GM21737 (cell line): Measurements from ENCODE around the gene ACP7.
"Not testable (repeated sequence)": the region's sequence is repeated elsewhere in the genome, so short reads cannot be mapped to it uniquely, and the experiment has no call there.

Experiments used
- ATAC-seq: cut with Tn5 transposase; IDR thresholded peaks from one replicate; pipeline ENCODE4 v1.9.1; 2021; ENCODE audit warnings: mild to moderate bottlenecking, moderate library complexity; ENCODE audit not compliant: unreplicated experiment

The ACP7 gene

GRCh38 chr19:39074942-39075341 lies 9.2 kb upstream of the ACP7 start:
- ATAC-seq: no peak

DNA sequence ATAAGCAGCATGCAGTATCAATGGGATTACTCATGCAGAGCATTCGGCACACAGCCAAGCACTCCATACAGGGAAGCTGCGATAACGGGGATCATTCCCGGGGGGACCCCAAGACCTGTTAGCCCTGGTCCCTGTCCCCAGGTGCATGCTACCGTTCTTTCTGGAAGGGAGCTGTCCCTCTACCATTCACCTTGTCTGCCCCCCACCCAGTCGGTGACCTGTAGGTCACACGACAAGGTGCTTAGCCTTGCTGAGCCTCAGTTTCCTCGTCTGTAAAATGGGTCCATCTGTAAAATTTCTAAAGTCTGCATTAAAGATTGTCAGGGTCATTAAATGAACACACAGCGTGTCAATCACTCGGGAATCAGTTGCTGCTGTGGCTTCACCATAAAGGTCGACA lies 6.8 kb upstream of the ACP7 start:
- ATAC-seq: no peak

DNA sequence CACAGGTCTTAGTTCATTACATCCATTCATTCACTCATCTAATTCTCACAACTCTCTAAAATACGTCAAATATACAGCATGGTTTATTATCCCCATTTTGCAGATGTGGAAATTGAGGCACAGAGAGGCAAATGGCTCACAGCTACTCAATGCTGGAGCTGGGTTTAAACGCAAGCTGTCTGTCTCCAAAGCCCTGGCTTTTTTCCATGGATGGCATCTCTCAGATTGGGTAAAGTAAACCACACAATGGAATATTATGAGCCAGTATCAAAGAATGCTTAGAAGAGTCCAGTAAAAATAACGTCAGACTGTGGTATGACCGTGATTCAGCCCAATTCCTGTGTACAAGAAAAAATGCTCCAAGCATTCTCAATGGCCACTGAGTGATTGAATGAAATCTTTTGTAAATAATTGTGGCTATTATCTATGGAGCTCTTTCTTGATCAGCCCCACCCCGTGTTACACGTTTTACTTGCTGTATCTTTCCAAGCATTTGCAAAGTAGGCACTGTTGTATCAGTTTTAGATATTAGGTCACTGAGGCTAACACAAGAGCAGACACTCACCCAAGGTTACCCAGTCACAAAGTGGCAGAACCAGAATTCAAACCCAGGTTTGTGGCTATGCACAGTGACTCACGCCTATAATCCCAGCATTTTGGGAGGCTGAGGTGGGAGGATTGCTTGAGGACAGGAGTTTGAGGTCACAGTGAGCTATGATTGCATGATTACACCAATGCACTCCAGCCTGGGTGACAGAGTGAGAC lies 5.5 kb upstream of the ACP7 start:
- no peak for ATAC-seq

DNA sequence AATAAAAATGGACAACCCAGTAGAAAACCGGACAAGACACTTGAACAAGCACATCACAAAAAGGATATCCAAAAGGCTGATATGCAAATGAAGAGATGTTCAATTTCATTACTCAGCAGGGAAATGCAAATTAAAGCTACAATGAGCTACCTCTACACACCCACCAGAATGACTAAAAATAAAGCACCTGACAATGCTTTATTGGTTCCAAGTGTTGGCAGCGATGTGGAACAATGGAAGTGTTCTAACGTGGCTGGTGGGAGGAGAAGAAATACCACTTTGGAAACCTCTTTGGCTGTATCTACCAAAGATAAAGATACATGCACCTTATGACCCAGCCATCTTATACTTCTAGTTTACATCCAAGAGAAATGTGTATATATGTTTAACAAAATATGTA lies 3.7 kb upstream of the ACP7 start:
- no peak for ATAC-seq

DNA sequence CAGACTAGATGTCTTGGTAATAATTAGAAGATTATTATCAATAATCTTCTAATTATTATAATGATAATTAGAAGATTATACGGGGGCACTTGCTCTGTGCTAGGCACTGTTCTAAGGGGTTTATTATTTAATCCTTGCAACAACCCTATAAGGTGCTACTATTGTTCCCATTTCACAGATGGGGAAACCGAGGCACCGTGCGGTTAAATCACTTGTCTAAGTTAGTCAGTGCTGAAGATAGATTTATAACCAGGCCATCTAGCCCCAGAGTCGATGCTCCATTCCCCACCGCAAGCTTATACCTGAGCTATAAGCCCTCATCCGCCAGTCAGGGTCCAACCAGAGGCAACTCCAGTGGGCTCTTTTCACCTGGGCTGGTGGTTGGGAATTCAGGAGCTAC lies 2.0 kb upstream of the ACP7 start:
- no peak for ATAC-seq

DNA sequence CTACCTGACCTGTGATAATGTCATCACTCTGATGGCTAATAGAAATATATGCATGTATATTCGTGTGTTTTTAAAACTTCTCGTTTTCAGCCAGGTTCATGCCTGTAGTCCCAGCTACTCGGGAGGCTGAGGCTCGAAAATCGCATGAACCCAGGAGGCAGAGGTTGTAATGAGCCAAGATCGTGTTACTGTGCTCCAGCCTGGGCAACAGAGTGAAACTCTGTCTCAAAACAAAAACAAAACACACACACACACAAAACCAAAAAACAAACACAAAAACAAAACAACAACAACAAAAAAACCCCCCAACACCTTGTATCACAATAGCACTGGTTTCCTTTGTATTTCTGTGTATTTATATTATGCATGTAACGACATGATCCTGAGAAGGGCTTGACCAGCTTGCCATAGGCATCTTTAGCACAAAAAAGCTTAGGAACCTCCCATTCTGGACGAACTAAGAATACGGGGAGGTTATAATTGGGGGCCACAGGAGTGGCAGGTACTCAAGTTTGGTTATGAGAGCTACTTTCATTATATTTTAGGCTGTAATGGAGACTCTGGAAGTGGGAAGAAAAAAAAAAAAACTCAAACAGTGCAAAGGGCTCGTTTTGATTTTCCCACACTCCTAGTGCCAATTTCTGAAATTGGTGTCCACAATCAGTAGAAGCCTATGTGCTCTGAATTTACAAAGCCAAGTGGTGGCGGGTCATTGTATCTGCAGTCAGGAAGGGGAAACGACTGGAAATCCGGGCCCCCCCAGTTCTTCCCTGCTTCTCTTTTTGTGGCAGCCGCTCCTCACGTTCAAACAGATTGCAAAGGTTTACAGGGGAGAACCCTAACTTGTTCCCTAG lies 1.2 kb upstream of the ACP7 start:
- ATAC-seq: no peak

DNA sequence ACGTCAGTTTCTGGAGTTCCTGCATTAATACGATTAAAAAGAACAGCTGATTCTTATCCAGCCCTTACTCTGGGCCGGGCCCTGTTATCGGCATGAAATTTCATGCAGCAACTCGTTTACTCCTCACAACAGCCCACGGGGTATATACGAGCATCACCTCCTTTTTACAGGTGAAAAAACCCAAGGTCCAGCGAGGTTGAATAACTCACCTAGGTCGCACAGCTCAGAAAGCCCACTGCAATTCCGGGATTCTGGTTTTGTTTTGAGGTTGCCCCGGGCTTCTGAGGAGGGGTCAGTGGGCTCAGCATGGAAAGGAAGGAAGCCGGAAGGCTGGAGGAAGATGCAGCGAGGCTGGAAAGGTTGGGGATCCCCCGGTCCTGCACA lies 577 bp upstream of the ACP7 start:
- no peak for ATAC-seq

DNA sequence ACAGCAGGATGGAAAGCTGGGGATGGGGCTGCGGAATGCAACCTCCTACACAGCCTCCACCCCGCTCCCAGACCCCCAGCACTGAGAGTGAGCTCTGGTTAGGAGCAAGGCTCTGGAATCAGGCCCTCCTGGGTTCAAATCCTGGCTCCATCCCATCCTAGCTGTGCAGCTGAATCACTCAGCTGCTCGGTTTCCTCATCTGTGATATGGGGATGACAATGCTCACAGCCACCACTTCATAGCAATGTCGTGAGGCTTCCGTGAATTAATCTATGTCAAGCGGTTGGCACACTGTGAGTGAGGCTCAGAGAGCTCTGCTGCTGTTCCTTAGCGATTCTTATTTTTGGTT lies 538 bp downstream of the ACP7 start:
- no peak for ATAC-seq

- ATAC-seq: no peak
Observed at GRCh38 chr19:39085392-39085791, 1.2 kb downstream of the ACP7 start.

DNA sequence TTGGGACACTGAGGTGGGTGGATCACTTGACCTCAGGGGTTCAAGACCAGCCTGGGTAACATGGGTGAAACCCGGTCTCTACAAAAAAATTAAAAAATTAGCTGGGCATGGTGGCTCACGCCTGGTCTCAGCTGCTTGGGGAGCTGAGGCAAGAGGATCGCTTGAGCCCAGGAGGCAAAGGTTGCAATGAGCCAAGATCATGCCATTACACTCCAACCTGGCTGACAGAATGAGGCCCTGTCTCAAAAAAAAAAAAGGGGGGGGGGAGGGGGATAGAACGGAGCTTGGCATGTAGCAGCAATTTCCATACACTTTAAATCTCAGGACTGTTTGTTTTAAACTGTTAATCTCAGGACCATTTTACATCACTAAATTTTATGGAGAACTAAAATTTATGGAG lies 2.2 kb downstream of the ACP7 start:
- ATAC-seq: no peak

DNA sequence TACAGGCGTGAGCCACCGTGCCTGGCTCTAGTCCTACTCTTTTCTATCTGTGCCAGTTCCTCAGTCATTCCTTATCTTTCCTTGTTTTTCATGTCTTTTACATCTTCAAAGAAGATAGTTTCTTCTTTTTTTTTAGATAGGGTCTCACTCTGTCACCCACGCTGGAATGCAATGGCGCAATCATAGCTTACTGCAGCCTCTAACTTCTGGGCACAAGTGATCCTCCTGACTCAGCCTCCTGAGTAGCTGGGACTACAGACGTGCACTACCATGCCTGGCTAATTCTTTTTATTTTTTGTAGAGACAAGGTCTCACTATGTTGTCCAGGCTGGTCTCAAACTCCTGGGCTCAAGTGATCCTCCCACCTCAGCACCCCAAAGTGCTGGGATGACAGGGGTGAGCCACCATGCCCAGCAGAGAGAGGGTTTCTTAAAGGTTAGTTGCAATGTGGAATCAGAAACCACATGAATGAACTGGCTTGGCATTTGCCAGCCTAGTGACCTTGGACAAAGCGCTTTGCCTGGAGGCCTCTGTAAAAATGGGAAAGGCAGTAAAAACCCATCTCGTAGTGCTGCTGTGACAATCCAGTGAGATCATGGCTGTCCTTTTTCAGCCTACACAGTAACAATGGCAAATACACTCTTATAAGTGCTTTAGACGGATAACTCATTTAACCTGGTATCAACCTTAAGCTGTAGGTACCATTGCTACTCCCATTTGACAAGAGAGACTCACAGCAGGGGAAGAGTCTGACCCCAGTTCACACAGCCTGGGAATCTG lies 3.9 kb downstream of the ACP7 start:
- no peak for ATAC-seq

DNA sequence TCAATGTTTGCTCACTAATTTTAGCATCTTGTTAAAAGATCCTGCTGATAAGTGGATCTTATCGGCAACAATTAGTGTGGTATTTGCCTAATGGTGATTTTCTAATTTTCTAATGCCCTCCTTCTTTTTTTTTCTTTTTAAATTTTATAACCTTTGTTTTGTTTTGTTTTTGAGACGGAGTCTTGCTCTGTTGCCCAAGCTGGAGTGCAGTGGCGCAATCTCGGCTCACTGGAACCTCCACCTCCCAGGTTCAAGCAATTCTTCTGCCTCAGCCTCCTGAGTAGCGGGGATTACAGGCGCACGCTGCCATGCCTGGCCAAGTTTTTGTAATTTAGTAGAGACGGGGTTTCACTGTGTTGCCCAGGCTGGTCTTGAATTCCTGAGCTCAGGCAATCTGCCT lies 5.8 kb downstream of the ACP7 start:
- not testable (repeated sequence) for ATAC-seq

DNA sequence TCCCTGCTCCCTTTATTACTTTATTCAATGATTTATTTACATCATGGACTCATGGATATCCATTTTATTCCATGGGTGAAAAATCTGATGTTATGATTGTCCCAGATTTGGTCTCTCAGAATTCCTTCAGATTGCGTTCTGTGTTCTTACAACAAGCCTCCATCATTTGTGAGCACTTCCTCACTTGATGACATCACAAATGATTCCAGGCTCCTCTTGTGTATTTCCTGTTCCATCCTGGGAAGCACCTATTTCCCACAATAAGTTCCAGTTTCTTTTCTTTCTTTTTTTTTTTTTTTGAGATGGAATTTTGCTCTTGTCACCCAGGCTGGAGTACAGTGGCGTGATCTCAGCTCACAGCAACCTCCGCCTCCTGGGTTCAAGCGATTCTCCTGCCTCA lies 6.7 kb downstream of the ACP7 start:
- ATAC-seq: no peak

GRCh38 chr19:39095799-39096540 lies 11.8 kb downstream of the ACP7 start:
- ATAC-seq: not testable (repeated sequence)

GRCh38 chr19:39097299-39097698 lies 13.1 kb downstream of the ACP7 start:
- ATAC-seq: no peak

- ATAC-seq: no peak
Observed at GRCh38 chr19:39097721-39098120, 13.6 kb downstream of the ACP7 start.

DNA sequence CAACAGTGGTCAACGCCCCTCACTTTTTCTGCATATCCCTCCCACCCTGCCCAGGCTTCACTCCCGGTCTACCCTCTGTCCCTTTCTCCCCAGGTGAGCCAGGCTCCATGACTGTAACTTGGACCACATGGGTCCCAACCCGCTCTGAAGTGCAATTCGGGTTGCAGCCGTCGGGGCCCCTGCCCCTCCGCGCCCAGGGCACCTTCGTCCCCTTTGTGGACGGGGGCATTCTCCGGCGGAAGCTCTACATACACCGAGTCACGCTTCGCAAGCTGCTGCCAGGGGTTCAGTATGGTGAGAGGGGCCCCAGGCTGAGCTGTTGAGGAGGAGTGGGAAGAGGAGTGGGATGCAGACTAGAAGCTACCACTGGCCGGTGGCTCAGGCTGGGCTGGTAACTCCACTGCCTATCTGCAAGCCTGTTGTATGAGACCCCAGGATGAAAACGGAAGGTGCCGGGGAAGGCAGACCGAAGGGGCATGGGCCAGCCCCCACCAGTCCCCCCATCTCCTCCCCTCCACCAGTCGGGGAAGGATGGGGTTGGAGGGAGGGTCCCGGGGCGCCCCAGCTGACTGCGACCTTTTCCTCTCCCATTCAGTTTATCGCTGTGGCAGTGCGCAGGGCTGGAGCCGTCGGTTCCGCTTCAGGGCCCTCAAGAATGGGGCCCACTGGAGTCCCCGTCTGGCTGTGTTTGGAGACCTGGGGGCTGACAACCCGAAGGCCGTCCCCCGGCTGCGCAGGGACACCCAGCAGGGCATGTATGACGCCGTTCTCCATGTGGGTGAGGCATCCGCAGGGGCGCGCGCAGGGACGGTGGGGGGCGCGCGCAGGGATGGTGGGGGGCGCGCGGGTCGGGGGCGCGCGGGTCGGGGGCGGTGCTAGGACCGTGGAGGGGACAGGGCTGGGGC lies 14.4 kb downstream of the ACP7 start:
- no peak for ATAC-seq

- no peak for ATAC-seq
Observed at GRCh38 chr19:39099341-39099740, 15.2 kb downstream of the ACP7 start.

GRCh38 chr19:39100500-39101166 lies 16.5 kb downstream of the ACP7 start:
- ATAC-seq: no peak
